Astrocyte of the cerebellum (primary cell): ENCODE data around the gene C12orf56.

Source experiments
- DNase-seq: peaks from one replicate; pipeline ENCODE4 v3.0.0-alpha.2; 2011; ENCODE audit warnings: low read depth
- H3K4me3 ChIP-seq: 2 replicates; pipeline ENCODE4 v1.5.1; 2011; ENCODE audit warnings: mild to moderate bottlenecking, low read depth, low read length, moderate library complexity
- CTCF ChIP-seq: IDR thresholded peaks from 2 replicates; pipeline ENCODE4 v1.5.1; 2012; ENCODE audit warnings: low read length, low read depth, moderate library complexity, mild to moderate bottlenecking; ENCODE audit errors: missing control alignments
- in situ Hi-C: cut with HindIII; loops from 2 replicates; pipeline ENCODE4 v1.10.0; 2017; ENCODE audit warnings: low sequenced_read_pairs

C12orf56 gene

GRCh38 chr12:64286521-64286920 lies 104.0 kb downstream of the C12orf56 start:
- TF ChIP-seq CTCF: no peak
- no peak for DNase-seq
- in situ Hi-C loops: no loop called here
- no peak overlapping the region for H3K4me3 ChIP-seq

- no peak overlapping the region for H3K4me3 ChIP-seq
- no peak for TF ChIP-seq CTCF
- in situ Hi-C loops: no loop called here
- no peak for DNase-seq
These were observed 106.3 kb downstream of the C12orf56 start for GRCh38 chr12:64284256-64284655.

- H3K4me3 ChIP-seq: no peak overlapping the region
- in situ Hi-C loops: no loop called here
- no peak for TF ChIP-seq CTCF
- no peak for DNase-seq
These were observed 112.1 kb downstream of the C12orf56 start for GRCh38 chr12:64278421-64278820.

GRCh38 chr12:64273527-64274403 lies 116.8 kb downstream of the C12orf56 start:
- TF ChIP-seq CTCF: no peak
- in situ Hi-C loops: no loop called here
- DNase-seq: no peak
- H3K4me3 ChIP-seq: no peak overlapping the region

- no peak overlapping the region for H3K4me3 ChIP-seq
- in situ Hi-C loops: no loop called here
- no peak for DNase-seq
- TF ChIP-seq CTCF: no peak
These were observed 120.1 kb downstream of the C12orf56 start for GRCh38 chr12:64270411-64270810.

GRCh38 chr12:64269161-64269560 lies 121.4 kb downstream of the C12orf56 start:
- H3K4me3 ChIP-seq: no peak overlapping the region
- in situ Hi-C loops: no loop called here
- no peak for TF ChIP-seq CTCF
- no peak for DNase-seq

GRCh38 chr12:64268409-64268808 lies 122.1 kb downstream of the C12orf56 start:
- no peak for DNase-seq
- no peak for TF ChIP-seq CTCF
- H3K4me3 ChIP-seq: no peak overlapping the region

More at GRCh38 chr12:64268409-64268808, 122.1 kb downstream of the C12orf56 start:
- in situ Hi-C loops: no loop called here
